ENCODE results near the gene L3HYPDH. TPM values are rescaled to one million over a fixed set of nuclear protein-coding genes. Genes with fewer than 3 reads are reported as not detected.

Gene L3HYPDH
- 35.6 and 57.3 TPM in 2 replicates for total RNA-seq

DNA sequence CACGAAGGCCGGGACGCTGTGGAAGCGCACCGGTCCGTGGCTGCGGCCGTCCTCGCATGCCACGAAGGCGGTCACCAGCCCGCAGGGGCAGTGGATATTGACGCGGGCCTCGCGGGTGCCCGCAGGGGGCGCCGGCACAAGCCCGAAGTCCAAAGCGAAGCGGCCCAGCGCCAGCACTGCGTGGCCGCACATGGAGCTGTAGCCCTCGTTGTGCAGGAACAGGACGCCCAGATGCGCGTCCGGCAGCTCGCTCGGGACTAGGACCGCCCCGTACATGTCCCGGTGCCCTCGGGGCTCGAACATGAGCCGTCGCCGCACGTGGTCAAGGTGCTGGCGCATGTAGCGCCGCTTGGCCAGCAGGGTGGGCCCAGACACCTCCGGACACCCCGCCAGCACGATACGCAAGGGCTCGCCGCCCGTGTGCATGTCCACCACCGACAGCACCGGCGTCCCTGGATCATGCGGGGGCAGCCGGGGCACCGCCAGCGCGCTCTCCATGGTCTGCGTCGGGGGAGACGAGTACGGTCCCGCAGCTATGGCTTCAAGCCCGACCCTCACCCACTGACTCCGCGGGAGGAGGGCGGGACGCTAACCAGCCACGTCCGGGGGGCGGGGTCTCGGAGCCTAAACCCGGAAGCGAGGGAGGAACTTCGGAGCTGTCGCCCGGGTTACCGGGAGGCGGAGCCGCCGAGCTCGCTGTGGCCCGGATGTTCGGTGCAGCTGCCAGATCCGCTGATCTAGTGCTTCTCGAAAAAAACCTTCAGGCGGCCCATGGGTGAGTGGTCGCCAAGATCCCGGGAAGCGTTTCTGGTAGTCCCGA is at the start of gene L3HYPDH, which contains the start of gene JKAMP:
L3HYPDH (minus strand) TSS at position 590 of the 820 bp plus-strand sequence; CDS start at position 498, 92 bp downstream.
JKAMP (plus strand) TSS at position 699 of the 820 bp plus-strand sequence; CDS start at position 772, 73 bp downstream.
- DNase-seq (ENCODE audit: low read depth), result peak; percentile 87

DNA sequence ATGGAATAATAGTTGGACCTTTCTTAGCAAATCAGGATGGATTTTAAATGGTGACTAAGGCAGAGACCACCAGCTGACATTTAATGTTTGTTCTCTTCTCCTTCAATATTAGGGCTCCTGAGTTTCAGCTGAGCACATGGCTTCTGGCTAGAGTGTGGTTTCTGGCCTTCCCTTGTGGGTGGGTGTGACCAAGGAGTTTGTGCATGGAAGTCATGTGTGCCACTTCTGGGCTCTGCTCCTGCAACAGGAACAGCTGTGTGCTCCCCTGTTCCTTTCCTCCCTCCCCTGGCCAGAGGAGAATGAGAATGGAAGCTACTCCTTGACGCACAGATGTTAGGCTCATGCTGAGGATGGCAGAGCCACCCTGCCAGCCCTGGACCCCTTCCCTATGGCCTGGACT is 48.2 kb upstream of the L3HYPDH start:
- DNase-seq (ENCODE audit: low read depth), result no peak

DNA sequence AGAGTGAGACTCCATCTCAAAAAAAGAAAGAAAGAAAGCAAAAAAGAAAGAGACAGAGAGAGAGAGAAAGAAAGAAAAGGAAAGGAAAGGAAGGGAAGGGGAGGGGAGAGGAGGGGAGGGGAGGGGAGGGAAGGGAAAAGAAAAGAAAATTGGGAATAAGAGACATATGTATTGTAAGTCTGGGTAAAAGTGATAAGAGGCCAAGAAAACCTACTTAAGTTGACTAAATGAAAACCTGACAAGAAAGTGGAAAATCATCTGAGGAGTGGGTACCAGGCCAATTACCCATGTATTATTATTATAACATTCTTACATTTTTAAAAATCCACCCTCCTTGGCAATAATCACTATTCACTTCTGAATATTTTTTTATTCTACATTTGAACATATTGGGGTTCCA is 46.1 kb upstream of the L3HYPDH start:
- no peak for DNase-seq (ENCODE audit: low read depth)

DNA sequence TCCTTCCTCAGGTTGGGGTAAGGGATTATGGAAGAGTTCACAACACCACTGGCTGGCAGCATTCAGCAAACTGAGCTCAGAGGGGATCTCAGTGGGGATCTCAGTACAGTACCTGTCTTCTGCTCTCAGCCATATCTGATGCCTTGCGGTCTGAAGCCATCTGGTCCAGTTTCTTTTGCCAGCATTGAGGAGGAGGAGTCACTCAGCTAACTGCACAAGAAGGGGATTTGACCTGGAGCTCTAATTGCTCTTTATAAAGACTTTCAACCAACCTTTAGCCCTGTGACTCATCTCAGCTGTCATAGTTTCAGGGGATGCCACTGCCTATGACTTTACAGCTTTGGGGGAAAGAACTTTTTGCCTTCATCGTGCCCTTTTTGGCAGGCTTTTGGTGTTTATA is 45.0 kb upstream of the L3HYPDH start:
- no peak for DNase-seq (ENCODE audit: low read depth)

- DNase-seq (ENCODE audit: low read depth), result no peak
Observed at GRCh38 chr14:59520224-59520623, 36.0 kb upstream of the L3HYPDH start.

- peak; percentile 26 for DNase-seq (ENCODE audit: low read depth)
Observed at GRCh38 chr14:59511916-59512575, 27.8 kb upstream of the L3HYPDH start.

DNA sequence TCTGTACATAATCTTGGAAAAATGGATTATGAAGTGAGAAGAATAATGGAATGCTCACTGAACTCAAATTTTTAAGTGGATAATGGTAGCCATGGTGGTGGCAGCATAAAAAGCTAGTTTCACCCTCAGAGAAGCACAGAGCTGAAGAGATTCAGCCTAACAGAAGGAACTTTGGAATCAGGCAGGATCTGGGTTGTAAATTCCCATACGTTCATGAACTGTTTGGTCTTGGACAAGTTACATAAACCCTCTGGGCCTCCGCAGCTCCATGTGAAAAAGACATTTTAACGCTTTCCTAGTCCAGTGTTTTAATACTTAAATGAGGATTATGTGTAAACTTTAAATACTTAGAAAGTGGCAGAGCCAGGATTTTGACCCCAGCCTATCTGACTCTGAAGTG is 26.8 kb upstream of the L3HYPDH start:
- DNase-seq (ENCODE audit: low read depth), result no peak

DNA sequence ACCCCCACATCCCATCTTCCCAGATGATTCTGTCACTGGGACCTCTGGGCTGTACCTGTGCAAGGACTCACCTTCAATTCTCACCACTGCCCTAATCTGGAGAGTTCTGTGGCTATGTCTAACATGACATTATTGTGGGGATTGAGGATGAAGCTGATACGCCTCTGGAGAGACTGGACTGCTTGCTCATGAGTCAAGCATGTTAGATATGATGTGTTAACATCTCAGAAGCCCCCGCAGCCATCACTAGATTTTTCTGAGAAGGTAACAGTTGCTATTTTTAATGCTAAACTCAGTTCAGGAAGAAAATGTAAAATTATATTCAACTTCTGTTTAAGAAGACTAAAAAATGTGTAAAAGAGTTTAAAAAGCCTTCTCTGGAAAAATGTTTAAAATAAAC is 25.8 kb upstream of the L3HYPDH start:
- no peak for DNase-seq (ENCODE audit: low read depth)

DNA sequence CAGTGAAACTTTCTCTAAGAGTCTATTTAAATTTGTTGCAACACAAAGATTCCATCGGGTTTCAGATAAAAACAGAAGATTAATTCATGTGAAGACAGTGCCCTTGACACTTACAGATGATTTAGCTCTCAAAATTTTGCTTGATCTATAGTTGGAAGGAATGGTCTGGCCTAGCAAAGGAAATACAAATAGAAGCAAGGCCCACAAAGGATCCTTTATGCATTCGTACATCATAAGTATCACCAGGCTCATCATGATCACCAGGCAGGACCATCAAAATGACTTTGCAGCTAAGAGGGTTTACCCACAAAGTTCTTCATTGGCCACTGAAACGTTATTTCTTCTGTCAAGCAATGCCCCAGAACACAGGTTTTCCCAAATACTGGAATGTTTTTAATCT is 24.9 kb upstream of the L3HYPDH start:
- no peak for DNase-seq (ENCODE audit: low read depth)

GRCh38 chr14:59507752-59508103 is 23.5 kb upstream of the L3HYPDH start:
- DNase-seq (ENCODE audit: low read depth), result no peak

GRCh38 chr14:59507063-59507751 is 23.0 kb upstream of the L3HYPDH start:
- peak; percentile 51 for DNase-seq (ENCODE audit: low read depth)

GRCh38 chr14:59503256-59503655 is 19.0 kb upstream of the L3HYPDH start:
- no peak for DNase-seq (ENCODE audit: low read depth)

DNA sequence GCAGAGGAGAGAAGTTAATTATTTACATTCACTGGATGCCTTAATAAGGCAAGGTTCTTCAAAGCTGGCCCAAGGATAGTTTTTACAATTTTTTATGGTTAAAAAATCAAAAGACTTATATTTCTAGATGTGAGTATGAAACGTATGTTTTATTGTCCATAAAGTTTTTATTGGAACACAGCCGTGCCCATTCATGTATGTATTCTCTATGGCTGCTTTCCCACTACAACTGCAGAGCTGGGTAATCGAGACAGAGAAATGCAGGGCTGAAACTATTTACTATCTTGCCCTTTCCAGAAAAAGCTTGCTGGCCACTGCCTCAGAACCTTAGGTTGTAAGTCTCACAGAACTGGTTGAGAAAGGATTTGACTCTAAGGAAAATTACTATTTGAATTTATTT is 16.5 kb upstream of the L3HYPDH start:
- no peak for DNase-seq (ENCODE audit: low read depth)

GRCh38 chr14:59492384-59492783 is 8.2 kb upstream of the L3HYPDH start:
- no peak for DNase-seq (ENCODE audit: low read depth)

DNA sequence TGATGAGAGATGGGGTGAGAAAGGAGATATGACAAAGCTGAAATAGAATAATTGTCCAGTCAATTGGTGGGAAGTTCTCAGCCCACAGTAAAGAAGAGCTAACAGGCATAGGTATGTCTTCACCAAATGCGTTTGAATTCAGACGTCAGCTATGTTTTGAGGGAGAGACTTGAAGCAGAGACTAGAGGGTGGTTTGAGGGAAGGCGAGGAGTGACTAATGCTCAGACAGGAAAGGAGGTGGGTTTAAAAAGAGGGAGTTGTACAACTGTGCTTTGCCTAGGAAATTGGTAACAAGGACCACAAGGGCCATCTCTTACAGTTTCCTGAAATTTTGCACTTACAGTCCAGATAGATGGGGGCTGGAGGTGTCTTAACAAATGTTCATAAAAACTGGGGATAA is 6.5 kb upstream of the L3HYPDH start:
- DNase-seq (ENCODE audit: low read depth), result no peak

GRCh38 chr14:59484639-59485175 is 499 bp upstream of the L3HYPDH start:
- peak; percentile 23 for DNase-seq (ENCODE audit: low read depth)

DNA sequence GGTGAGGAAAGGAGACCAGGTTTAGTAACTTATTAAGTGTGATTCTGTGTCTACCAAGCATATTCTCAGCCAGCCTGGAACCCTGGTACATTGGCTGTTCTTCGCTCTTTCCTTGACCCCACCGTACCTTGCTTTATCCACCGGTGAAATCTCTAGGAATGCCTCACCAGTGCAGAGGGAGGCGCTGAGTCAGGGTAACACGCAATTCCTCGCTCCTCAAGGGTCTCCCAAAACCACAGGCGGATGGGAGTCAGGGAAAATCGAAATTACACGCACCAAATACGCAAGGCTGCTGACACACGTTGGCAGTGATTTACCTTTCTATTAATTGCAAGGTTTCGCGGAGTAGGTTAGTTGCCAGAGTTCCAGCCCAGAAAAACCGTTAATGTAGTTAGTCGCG is 845 bp downstream of the L3HYPDH start:
- DNase-seq (ENCODE audit: low read depth), result peak; percentile 87

DNA sequence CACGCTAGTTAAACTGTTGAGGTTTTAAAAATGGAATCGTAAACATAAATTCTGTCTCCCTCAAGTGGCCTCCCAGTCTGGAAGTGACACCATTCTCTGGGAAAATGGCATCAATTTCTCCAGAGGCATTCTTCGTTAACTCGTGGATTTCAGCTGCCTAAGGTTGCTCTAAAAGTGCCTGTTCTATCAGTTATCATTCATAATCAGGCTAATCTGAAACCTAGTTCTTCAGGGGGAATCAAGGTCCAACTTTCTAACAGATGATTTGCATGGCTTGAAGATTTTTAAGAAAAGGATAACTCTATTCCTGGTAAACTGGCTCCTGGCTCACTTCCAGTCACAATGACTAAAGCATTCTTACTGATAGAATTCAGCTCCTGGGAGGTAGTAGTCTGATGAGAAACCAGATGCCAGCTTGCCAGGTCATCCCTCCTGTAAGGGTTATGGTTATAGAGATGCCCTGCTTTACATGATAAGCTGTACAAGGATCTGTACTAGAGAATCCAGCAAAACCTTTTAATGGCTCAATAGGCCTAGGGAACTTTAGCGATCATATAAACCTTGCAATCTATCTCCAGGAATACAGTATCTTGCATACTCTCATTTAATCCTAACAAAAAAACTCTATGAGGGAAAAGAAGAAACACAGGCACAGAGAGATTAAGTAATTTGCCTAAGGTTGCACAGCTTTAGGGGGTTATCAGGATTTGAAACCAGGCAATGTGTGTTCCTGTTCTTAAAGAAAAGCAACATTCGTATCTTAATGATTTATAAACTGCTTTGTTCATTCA is 1.5 kb downstream of the L3HYPDH start:
- peak; percentile 98 for DNase-seq (ENCODE audit: low read depth)

GRCh38 chr14:59481871-59482540 is 2.2 kb downstream of the L3HYPDH start:
- peak; percentile 55 for DNase-seq (ENCODE audit: low read depth)

- DNase-seq (ENCODE audit: low read depth), result no peak
Observed at GRCh38 chr14:59481407-59481806, 2.8 kb downstream of the L3HYPDH start.

- no peak for DNase-seq (ENCODE audit: low read depth)
Observed at GRCh38 chr14:59480166-59480565, 4.0 kb downstream of the L3HYPDH start.
